Fibroblast of the aortic adventitia (primary cell): ENCODE data around the gene ZFYVE26. TPM values are rescaled to one million over a fixed set of nuclear protein-coding genes. Genes with fewer than 3 reads are reported as not detected.

Source experiments
- DNase-seq: peaks from one replicate; pipeline ENCODE4 v3.0.0-alpha.2; 2010; ENCODE audit warnings: low read depth
- H3K4me3 ChIP-seq: 2 replicates; pipeline ENCODE4 v1.5.1; 2011; ENCODE audit warnings: low read depth, mild to moderate bottlenecking, control low read depth, low read length, moderate library complexity
- small RNA-seq: library from RNA; depleted of rRNA; stranded (forward); fragments of <200 nt; gene quantifications from one replicate; pipeline ENCODE3, GENCODE V24; 2012
- total RNA-seq: library from RNA; depleted of rRNA; stranded (reverse); fragments of >200 nt; gene quantifications from 2 replicates; pipeline ENCODE4 v1.2.3, GENCODE V29; 2012; ENCODE audit warnings: low replicate concordance
- TF ChIP-seq, protein P1 (sequence below): IDR thresholded peaks from 2 replicates; pipeline ENCODE4 v1.5.1; 2011; ENCODE audit warnings: mild to moderate bottlenecking, low read length, control low read depth, inconsistent platforms; ENCODE audit not compliant: insufficient read depth

The ZFYVE26 gene
- total RNA-seq, 1 donor = 30.8 TPM

DNA sequence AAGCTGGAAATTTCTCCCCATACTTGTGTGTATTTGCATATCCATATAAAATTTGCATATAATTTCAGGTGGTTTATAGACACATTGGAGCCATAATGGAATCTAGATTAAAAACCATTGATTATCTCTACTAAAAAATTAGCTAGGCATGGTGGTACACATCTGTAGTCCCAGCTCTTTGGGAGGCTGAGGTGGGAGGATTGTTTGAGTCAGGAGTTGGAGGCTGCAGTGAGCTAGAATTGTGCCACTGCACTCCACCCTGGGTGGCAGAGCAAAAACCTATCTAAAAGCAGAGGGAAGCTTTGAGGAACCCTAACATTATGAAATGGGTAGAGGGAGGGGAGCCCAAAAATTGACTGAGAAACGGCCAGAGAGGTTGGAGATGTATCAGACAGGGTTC is 118.2 kb downstream of the ZFYVE26 start:
- no peak overlapping the region for H3K4me3 ChIP-seq
- DNase-seq = no peak
- TF ChIP-seq, protein P1, sequence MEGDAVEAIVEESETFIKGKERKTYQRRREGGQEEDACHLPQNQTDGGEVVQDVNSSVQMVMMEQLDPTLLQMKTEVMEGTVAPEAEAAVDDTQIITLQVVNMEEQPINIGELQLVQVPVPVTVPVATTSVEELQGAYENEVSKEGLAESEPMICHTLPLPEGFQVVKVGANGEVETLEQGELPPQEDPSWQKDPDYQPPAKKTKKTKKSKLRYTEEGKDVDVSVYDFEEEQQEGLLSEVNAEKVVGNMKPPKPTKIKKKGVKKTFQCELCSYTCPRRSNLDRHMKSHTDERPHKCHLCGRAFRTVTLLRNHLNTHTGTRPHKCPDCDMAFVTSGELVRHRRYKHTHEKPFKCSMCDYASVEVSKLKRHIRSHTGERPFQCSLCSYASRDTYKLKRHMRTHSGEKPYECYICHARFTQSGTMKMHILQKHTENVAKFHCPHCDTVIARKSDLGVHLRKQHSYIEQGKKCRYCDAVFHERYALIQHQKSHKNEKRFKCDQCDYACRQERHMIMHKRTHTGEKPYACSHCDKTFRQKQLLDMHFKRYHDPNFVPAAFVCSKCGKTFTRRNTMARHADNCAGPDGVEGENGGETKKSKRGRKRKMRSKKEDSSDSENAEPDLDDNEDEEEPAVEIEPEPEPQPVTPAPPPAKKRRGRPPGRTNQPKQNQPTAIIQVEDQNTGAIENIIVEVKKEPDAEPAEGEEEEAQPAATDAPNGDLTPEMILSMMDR = no peak

DNA sequence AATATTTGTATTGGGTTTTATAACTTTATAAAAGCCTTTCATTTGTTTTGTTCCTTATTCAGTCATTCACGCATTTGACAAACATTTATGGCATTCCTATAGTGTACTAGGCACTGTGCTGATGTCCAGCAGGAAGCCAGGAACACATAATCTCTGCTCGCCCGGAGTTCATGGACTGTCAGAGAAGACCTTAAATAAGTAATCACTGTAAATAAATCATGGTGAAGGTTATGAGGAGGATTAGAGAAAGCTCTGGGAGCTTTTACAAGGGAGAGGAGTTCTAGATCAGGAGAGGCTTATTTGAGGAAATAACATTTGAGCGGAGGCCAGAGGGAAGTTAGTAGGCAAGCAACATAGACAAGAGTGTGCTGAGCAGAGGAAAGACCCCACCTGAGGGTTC is 119.4 kb downstream of the ZFYVE26 start:
- no peak overlapping the region for H3K4me3 ChIP-seq
- no peak for DNase-seq
- TF ChIP-seq, protein P1 = no peak

Small RNAs within 50 kb of the gene (small RNA-seq; reads per million reads assigned to genes)
- not detected for gene AL049779.3
- gene RN7SL369P = not detected

Other genes starting within 250 kb of the ZFYVE26 start
- gene PIGH, start 216.3 kb downstream of the ZFYVE26 start, total RNA-seq = 8.0 and 16.8 TPM in 2 replicates
- 0.74 and 7.0 TPM in 2 replicates for gene ARG2, start 196.7 kb downstream of the ZFYVE26 start, total RNA-seq
- 48.5 and 69.0 TPM in 2 replicates for gene VTI1B, start 142.0 kb downstream of the ZFYVE26 start, total RNA-seq
- 78.9 and 110 TPM in 2 replicates for gene RDH11, start 120.8 kb downstream of the ZFYVE26 start, total RNA-seq
- 0.82 TPM in 1 of 2 replicates, not detected in the other for gene RDH12, start 114.7 kb downstream of the ZFYVE26 start, total RNA-seq
- 28.5 and 28.7 TPM in 2 replicates for gene RAD51B, start 3.2 kb upstream of the ZFYVE26 start, total RNA-seq